GM04504 (cell line): ENCODE measurements around the gene CD4.

Source experiments
- DNase-seq: peaks from one replicate; pipeline ENCODE4 v3.0.0-alpha.2; 2012; ENCODE audit warnings: low read depth

The CD4 gene

GRCh38 chr12:6765634-6766581 lies 23.4 kb upstream of the CD4 start, which contains the start of gene PTMS:
TSS of gene PTMS (plus strand) at chr12:6766363. CDS start at chr12:6766706, 343 bp downstream.
- peak; percentile 75 for DNase-seq

GRCh38 chr12:6766651-6767349 lies 22.5 kb upstream of the CD4 start:
- DNase-seq: no peak

GRCh38 chr12:6767353-6768319 lies 21.7 kb upstream of the CD4 start:
- DNase-seq: no peak

GRCh38 chr12:6768437-6768914 lies 20.9 kb upstream of the CD4 start:
- no peak for DNase-seq

- no peak for DNase-seq
These were observed 20.3 kb upstream of the CD4 start for GRCh38 chr12:6768990-6769389.

GRCh38 chr12:6769666-6770065 lies 19.7 kb upstream of the CD4 start:
- DNase-seq: no peak

- DNase-seq: no peak
These were observed 19.2 kb upstream of the CD4 start for GRCh38 chr12:6770094-6770493.

GRCh38 chr12:6770600-6770999 lies 18.7 kb upstream of the CD4 start:
- no peak for DNase-seq

- DNase-seq: no peak
These were observed 18.2 kb upstream of the CD4 start for GRCh38 chr12:6771091-6771495.

- DNase-seq: no peak
These were observed 17.6 kb upstream of the CD4 start for GRCh38 chr12:6771509-6772330.

GRCh38 chr12:6772331-6772695 lies 17.0 kb upstream of the CD4 start, which contains the start of gene LAG3:
TSS of gene LAG3 (plus strand) at chr12:6772520. CDS start at chr12:6772853, 333 bp downstream.
- DNase-seq: no peak

GRCh38 chr12:6772726-6773589 lies 16.4 kb upstream of the CD4 start:
- DNase-seq: no peak

- no peak for DNase-seq
These were observed 15.6 kb upstream of the CD4 start for GRCh38 chr12:6773590-6774351.

- DNase-seq: no peak
These were observed 14.7 kb upstream of the CD4 start for GRCh38 chr12:6774499-6775062.

GRCh38 chr12:6775185-6776174 lies 13.8 kb upstream of the CD4 start:
- DNase-seq: no peak

- DNase-seq: no peak
These were observed 11.9 kb upstream of the CD4 start for GRCh38 chr12:6777386-6777785.

GRCh38 chr12:6778217-6778573 lies 11.1 kb upstream of the CD4 start:
- no peak for DNase-seq
